H9 (cell line): ENCODE measurements around the gene C1orf116. TPM values are rescaled to one million over a fixed set of nuclear protein-coding genes. Genes with fewer than 3 reads are reported as not detected.

Experiments
- DNase-seq: peaks from one replicate; pipeline ENCODE4 v3.0.0-alpha.2; 2017
- H2AFZ ChIP-seq: one replicate; pipeline ENCODE4 v1.6.1; 2013; ENCODE audit warnings: mild to moderate bottlenecking, low read length, control low read depth, moderate library complexity
- H2AK5ac ChIP-seq: 2 replicates; pipeline ENCODE4 v1.6.1; 2013; ENCODE audit warnings: low read length, control low read depth, mixed read lengths; ENCODE audit not compliant: insufficient read length
- H2BK120ac ChIP-seq: one replicate; pipeline ENCODE4 v1.6.1; 2013; ENCODE audit warnings: low read depth, mild to moderate bottlenecking, low read length, control low read depth, inconsistent platforms; ENCODE audit not compliant: poor library complexity, severe bottlenecking
- H2BK12ac ChIP-seq: 2 replicates; pipeline ENCODE4 v1.6.1; 2013; ENCODE audit warnings: low read length, control low read depth, mixed read lengths, low read depth; ENCODE audit not compliant: insufficient read length
- H2BK15ac ChIP-seq: 2 replicates; pipeline ENCODE4 v1.6.1; 2013; ENCODE audit warnings: low read depth, low read length, control low read depth
- H2BK20ac ChIP-seq: one replicate; pipeline ENCODE4 v1.6.1; 2013; ENCODE audit warnings: low read depth, mild to moderate bottlenecking, low read length, control low read depth, inconsistent platforms; ENCODE audit not compliant: poor library complexity, severe bottlenecking
- H2BK5ac ChIP-seq: 2 replicates; pipeline ENCODE4 v1.6.1; 2013; ENCODE audit warnings: low read length, control low read depth, mixed read lengths; ENCODE audit not compliant: insufficient read length
- H3K14ac ChIP-seq: 2 replicates; pipeline ENCODE4 v1.6.1; 2013; ENCODE audit warnings: low read length, control low read depth; ENCODE audit not compliant: insufficient read depth
- H3K18ac ChIP-seq: 2 replicates; pipeline ENCODE4 v1.6.1; 2013; ENCODE audit warnings: low read depth, mild to moderate bottlenecking, mixed read lengths, low read length, control low read depth; ENCODE audit not compliant: insufficient read length
- H3K23ac ChIP-seq: 2 replicates; pipeline ENCODE4 v1.6.1; 2013; ENCODE audit warnings: low read length, control low read depth, mixed read lengths, low read depth; ENCODE audit not compliant: insufficient read length
- H3K23me2 ChIP-seq: 2 replicates; pipeline ENCODE4 v1.6.1; 2013; ENCODE audit warnings: low read depth, mild to moderate bottlenecking, mixed read lengths, low read length, control low read depth; ENCODE audit not compliant: insufficient read length, poor library complexity, severe bottlenecking
- H3K27ac ChIP-seq: 2 replicates; pipeline ENCODE4 v1.5.1; 2013; ENCODE audit warnings: low read length, control low read depth, mixed read lengths, low read depth; ENCODE audit not compliant: insufficient read length
- H3K27me3 ChIP-seq: 2 replicates; pipeline ENCODE4 v1.6.1; 2013; ENCODE audit warnings: low read length, control low read depth, inconsistent platforms; ENCODE audit not compliant: insufficient read depth
- H3K4ac ChIP-seq: 2 replicates; pipeline ENCODE4 v1.6.1; 2013; ENCODE audit warnings: low read depth, mild to moderate bottlenecking, control low read depth, inconsistent platforms, low read length, moderate library complexity
- H3K4me1 ChIP-seq: 2 replicates; pipeline ENCODE4 v1.6.1; 2013; ENCODE audit warnings: low read length, control low read depth, inconsistent platforms; ENCODE audit not compliant: insufficient read depth
- H3K4me2 ChIP-seq: 2 replicates; pipeline ENCODE4 v1.6.1; 2013; ENCODE audit warnings: low read length, control low read depth, mixed read lengths; ENCODE audit not compliant: insufficient read length, insufficient read depth
- H3K56ac ChIP-seq: 2 replicates; pipeline ENCODE4 v1.6.1; 2013; ENCODE audit warnings: low read depth, mild to moderate bottlenecking, mixed read lengths, low read length, control low read depth; ENCODE audit not compliant: insufficient read length
- H3K79me1 ChIP-seq: 2 replicates; pipeline ENCODE4 v1.6.1; 2013; ENCODE audit warnings: low read depth, mild to moderate bottlenecking, moderate library complexity, low read length, control low read depth, inconsistent platforms; ENCODE audit not compliant: insufficient read depth, poor library complexity, severe bottlenecking
- H3K79me2 ChIP-seq: 2 replicates; pipeline ENCODE4 v1.6.1; 2013; ENCODE audit warnings: low read length, control low read depth, inconsistent platforms; ENCODE audit not compliant: insufficient read depth
- H3K9ac ChIP-seq: 2 replicates; pipeline ENCODE4 v1.6.1; 2013; ENCODE audit warnings: low read length, control low read depth, mixed read lengths; ENCODE audit not compliant: insufficient read length; ENCODE audit errors: extremely low read depth
- H3K9me3 ChIP-seq: one replicate; pipeline ENCODE4 v1.6.1; 2013; ENCODE audit warnings: low read depth, low read length, inconsistent platforms; ENCODE audit not compliant: control insufficient read depth
- H3T11ph ChIP-seq: one replicate; pipeline ENCODE4 v1.6.1; 2013; ENCODE audit warnings: mild to moderate bottlenecking, low read length, control low read depth, inconsistent platforms
- H4K20me1 ChIP-seq: one replicate; pipeline ENCODE4 v1.6.1; 2013; ENCODE audit not compliant: control insufficient read depth, insufficient read length, insufficient read depth
- H4K5ac ChIP-seq: 2 replicates; pipeline ENCODE4 v1.6.1; 2013; ENCODE audit warnings: low read depth, mild to moderate bottlenecking, mixed read lengths, low read length, control low read depth; ENCODE audit not compliant: insufficient read length
- H4K8ac ChIP-seq: replicated peaks from 2 replicates; pipeline ENCODE4 v1.6.1; 2013; ENCODE audit warnings: low read length, control low read depth, mixed read lengths, low read depth; ENCODE audit not compliant: insufficient read length
- H4K91ac ChIP-seq: 2 replicates; pipeline ENCODE4 v1.6.1; 2013; ENCODE audit warnings: low read depth, mild to moderate bottlenecking, moderate library complexity, mixed read lengths, low read length, control low read depth; ENCODE audit not compliant: insufficient read length
- H3K27ac Mint-ChIP-seq, 3 experiments: 2 replicates in 2 of 3; 3 replicates in 1 of 3; pipeline ENCODE4 v1.8.0; 2020 to 2021; ENCODE audit warnings: mixed read lengths in 3 of 3, mild to moderate bottlenecking in 1 of 3, moderate library complexity in 1 of 3
- H3K27me3 Mint-ChIP-seq: 2 replicates; pipeline ENCODE4 v1.8.0; 2021; ENCODE audit warnings: low read depth, mild to moderate bottlenecking, moderate library complexity, mixed read lengths
- H3K36me3 Mint-ChIP-seq, 3 experiments: 2 replicates in 2 of 3; 3 replicates in 1 of 3; pipeline ENCODE4 v1.8.0; 2020 to 2021; ENCODE audit warnings: low read depth in 3 of 3, mixed read lengths in 3 of 3; ENCODE audit not compliant: insufficient read depth in 1 of 3
- H3K4me1 Mint-ChIP-seq, 2 experiments: 2 replicates each; pipeline ENCODE4 v1.8.0; 2020; ENCODE audit warnings: mixed read lengths in 2 of 2
- H3K4me3 Mint-ChIP-seq, 2 experiments: 2 replicates in 1 of 2; 3 replicates in 1 of 2; pipeline ENCODE4 v1.8.0; 2020 to 2021; ENCODE audit warnings: mild to moderate bottlenecking in 2 of 2, mixed read lengths in 2 of 2, moderate library complexity in 1 of 2
- H3K9me3 Mint-ChIP-seq, 2 experiments: 2 replicates in 1 of 2; 3 replicates in 1 of 2; pipeline ENCODE4 v1.8.0; 2020; ENCODE audit warnings: mild to moderate bottlenecking in 2 of 2, mixed read lengths in 2 of 2, moderate library complexity in 1 of 2
- WGBS: extraction: QIAGEN DNeasy Blood & Tissue Kit; methylation state at CpG from one replicate; pipeline ENCODE4 v1.1.7; 2013; ENCODE audit warnings: missing lambda C conversion rate, low lambda C conversion rate, mixed read lengths; ENCODE audit not compliant: insufficient read length; ENCODE audit errors: extremely low coverage; 5-methylcytosine and 5-hydroxymethylcytosine counted together
- total RNA-seq: library from RNA; stranded (reverse); gene quantifications from 2 replicates; pipeline ENCODE4 v1.2.1, GENCODE V29; 2021
- TF ChIP-seq, protein P1 (sequence below): fragments of 200-600 bp; sonication (generic); conservative IDR thresholded peaks from 3 replicates; pipeline ENCODE4 v1.8.0; 2021; ENCODE audit warnings: antibody characterized with exemption, mild to moderate bottlenecking

C1orf116 gene
- total RNA-seq, 1 experiment from 2014 or later, result 0.48 TPM

GRCh38 chr1:206986885-206987284, 45.7 kb downstream of the C1orf116 start:
- no peak overlapping the region for H3K9ac ChIP-seq
- no peak overlapping the region for H2BK120ac ChIP-seq
- Mint-ChIP-seq H3K4me3 (no peak overlapping the region), H3K27ac (no peak overlapping the region), H3K27me3 (peaks cover 44% of the 10 kb centered on the region), H3K9me3 (no peaks in the 10 kb centered on the region), H3K4me1 (peaks cover 31 to 39% of the 10 kb centered on the region in 2 experiments), H3K36me3 (no peaks in the 10 kb centered on the region; a peak in 1 of 7 replicates)
- no CpG with 5 or more reads among the region's 3 CpGs for WGBS
- no peak overlapping the region for H3T11ph ChIP-seq
- no peaks in the 10 kb centered on the region for H3K79me2 ChIP-seq
- H3K9me3 ChIP-seq, result no peaks in the 10 kb centered on the region
- H4K20me1 ChIP-seq, result no peaks in the 10 kb centered on the region
- H3K14ac ChIP-seq, result no peak overlapping the region
- H3K23ac ChIP-seq, result no peak overlapping the region
- no peaks in the 10 kb centered on the region for H3K79me1 ChIP-seq
- DNase-seq, result no peak
- H3K27me3 ChIP-seq, result no peaks in the 10 kb centered on the region; the same call in 1 of the 2 replicates
- H4K91ac ChIP-seq, result no peak overlapping the region
- TF ChIP-seq, protein P1, sequence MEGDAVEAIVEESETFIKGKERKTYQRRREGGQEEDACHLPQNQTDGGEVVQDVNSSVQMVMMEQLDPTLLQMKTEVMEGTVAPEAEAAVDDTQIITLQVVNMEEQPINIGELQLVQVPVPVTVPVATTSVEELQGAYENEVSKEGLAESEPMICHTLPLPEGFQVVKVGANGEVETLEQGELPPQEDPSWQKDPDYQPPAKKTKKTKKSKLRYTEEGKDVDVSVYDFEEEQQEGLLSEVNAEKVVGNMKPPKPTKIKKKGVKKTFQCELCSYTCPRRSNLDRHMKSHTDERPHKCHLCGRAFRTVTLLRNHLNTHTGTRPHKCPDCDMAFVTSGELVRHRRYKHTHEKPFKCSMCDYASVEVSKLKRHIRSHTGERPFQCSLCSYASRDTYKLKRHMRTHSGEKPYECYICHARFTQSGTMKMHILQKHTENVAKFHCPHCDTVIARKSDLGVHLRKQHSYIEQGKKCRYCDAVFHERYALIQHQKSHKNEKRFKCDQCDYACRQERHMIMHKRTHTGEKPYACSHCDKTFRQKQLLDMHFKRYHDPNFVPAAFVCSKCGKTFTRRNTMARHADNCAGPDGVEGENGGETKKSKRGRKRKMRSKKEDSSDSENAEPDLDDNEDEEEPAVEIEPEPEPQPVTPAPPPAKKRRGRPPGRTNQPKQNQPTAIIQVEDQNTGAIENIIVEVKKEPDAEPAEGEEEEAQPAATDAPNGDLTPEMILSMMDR, result no peak
- no peak overlapping the region for H3K56ac ChIP-seq
- H3K4me2 ChIP-seq, result no peak overlapping the region
- H2AK5ac ChIP-seq, result no peak overlapping the region
- no peak overlapping the region for H3K27ac ChIP-seq
- no peak overlapping the region for H2AFZ ChIP-seq
- H2BK12ac ChIP-seq, result no peak overlapping the region
- no peak overlapping the region for H2BK20ac ChIP-seq
- no peak overlapping the region for H3K18ac ChIP-seq
- H3K4me1 ChIP-seq, result peaks cover 7% of the 10 kb centered on the region; the same call in 1 of the 2 replicates
- H3K23me2 ChIP-seq, result no peaks in the 10 kb centered on the region
- H2BK15ac ChIP-seq, result no peak overlapping the region
- H4K5ac ChIP-seq, result no peak overlapping the region
- no peak overlapping the region for H4K8ac ChIP-seq
- no peak overlapping the region for H3K4ac ChIP-seq
- no peak overlapping the region for H2BK5ac ChIP-seq
